Measurements from ENCODE around the gene DNASE1.

GRCh38 chr16:3608069-3608468 lies 46.4 kb upstream of the DNASE1 start:
- TF ChIP-seq CTCF (conservative IDR thresholded peaks at IDR 0.05), result no peak
- TF ChIP-seq EZH2 (IDR thresholded peaks at IDR 0.05; ENCODE audit: low read depth), result no peak
